ENCODE data around the gene SERAC1.

Gene SERAC1

GRCh38 chr6:158078320-158078719 lies 89.7 kb downstream of the SERAC1 start:
- DNase-seq (ENCODE audit: low spot score) = no peak

DNA sequence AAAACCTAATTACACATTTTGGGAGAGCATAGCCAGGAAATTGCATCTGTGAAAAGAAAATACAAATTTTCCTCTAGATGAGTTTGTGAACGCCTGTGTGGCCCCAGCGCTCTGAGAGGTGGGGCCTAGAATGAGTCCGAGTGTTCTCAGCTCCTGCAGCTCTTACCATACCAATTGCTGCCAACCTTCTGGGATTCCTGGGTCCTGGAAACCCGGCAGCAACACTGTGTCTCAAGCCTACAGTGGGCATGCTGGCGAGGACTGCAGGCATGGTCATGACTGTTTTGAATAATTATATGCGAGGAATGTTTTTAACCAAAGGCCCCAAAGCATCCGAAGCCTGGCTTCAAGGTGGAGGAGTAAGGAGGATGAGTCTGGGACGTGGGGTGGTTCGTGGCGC lies 90.4 kb downstream of the SERAC1 start:
- DNase-seq (ENCODE audit: low spot score) = no peak

DNA sequence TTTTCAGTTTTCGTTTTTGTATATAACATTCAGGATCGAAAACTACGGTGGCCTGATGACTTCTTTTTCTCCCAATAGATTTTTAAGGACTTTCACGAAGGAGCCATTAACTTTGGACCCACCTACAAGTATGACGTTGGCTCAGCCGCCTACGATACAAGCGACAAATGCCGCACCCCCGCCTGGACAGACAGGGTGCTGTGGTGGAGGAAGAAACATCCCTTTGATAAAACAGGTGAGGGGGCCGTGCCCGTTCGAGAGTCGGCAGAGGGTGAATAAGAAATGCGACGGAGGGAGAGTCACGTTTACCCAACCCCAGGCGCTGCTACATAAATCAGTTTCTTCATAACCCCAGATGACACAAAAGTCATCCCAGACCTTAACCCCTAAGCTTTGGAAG lies 91.5 kb downstream of the SERAC1 start:
- DNase-seq (ENCODE audit: low spot score) = no peak

DNA sequence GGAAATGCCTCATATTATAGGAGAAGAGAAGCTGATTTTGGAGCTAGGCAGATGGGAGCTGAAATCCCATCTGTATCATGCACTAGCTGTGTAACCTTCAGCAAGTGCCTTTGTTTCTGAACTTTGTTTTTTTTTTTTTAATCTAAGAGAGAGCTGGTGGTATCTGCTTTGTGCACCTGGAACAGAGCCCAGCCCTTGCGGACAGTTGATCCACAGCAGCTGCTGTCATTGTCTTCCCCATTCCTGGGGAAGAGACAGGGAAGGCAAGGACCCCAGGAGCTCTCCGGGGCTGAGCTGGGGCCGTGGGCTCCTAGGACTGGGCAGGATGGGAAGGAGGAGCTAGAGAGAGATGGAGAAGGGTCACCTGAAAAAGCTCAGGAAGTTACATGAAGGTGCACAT lies 94.3 kb downstream of the SERAC1 start:
- DNase-seq (ENCODE audit: low spot score) = no peak

GRCh38 chr6:158072083-158072721 lies 95.9 kb downstream of the SERAC1 start:
- DNase-seq (ENCODE audit: low spot score) = peak; percentile 81

- peak; percentile 33 for DNase-seq (ENCODE audit: low spot score)
These were observed 96.7 kb downstream of the SERAC1 start for GRCh38 chr6:158071121-158072082.

DNA sequence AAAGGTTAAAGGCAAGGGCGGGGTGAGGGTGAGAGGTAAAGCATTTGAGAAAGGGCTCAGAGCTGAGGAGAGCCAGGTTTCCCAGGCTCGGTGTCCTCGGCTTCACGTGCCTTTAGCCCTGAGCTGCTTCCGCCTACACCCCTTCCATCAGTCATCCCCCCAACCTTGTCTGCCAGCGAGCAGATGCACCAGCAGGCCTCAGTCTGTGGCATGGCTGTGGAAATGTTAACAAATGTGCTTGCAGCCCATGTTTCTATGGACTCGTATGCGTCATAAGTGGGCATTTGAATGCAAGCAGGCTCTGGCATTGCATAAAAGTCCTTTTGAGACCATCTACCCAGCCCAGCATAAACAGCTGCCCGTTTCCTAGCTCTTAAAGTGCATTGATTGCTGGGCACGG lies 97.5 kb downstream of the SERAC1 start:
- no peak for DNase-seq (ENCODE audit: low spot score)

GRCh38 chr6:158069800-158070195 lies 98.3 kb downstream of the SERAC1 start:
- no peak for DNase-seq (ENCODE audit: low spot score)

GRCh38 chr6:158068893-158069799 lies 98.9 kb downstream of the SERAC1 start:
- DNase-seq (ENCODE audit: low spot score) = no peak

- DNase-seq (ENCODE audit: low spot score) = no peak
These were observed 99.7 kb downstream of the SERAC1 start for GRCh38 chr6:158068156-158068892.

DNA sequence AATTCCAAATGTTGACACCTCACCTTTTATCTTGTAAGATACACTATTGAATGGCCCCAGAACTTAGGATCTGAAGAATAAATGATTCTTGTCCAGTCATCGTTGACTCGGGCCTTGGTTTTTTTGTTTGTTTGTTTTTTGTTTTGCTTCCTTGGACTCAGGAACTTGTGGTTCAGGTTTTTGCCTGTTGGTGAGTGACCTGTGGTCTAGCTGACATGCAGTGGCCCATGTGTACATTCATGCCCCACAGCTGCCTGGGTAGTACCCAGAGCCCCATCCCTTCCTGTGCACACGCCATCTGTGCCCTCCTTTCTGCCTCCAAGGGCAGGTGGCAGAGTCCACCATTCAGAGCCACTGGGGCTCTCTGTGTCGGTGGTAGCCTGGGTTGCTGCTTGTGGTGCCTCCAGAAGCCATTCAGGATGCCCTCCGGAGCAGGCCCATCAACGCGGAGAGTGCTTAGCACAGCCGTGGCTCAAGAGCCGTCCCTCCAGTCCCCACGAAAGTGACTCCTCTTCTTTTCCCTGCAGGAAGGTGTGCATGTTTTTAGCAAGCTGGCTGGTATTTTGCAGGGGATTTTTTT lies 100.5 kb downstream of the SERAC1 start:
- DNase-seq (ENCODE audit: low spot score) = no peak

- DNase-seq (ENCODE audit: low spot score) = no peak
These were observed 101.8 kb downstream of the SERAC1 start for GRCh38 chr6:158066136-158066781.

DNA sequence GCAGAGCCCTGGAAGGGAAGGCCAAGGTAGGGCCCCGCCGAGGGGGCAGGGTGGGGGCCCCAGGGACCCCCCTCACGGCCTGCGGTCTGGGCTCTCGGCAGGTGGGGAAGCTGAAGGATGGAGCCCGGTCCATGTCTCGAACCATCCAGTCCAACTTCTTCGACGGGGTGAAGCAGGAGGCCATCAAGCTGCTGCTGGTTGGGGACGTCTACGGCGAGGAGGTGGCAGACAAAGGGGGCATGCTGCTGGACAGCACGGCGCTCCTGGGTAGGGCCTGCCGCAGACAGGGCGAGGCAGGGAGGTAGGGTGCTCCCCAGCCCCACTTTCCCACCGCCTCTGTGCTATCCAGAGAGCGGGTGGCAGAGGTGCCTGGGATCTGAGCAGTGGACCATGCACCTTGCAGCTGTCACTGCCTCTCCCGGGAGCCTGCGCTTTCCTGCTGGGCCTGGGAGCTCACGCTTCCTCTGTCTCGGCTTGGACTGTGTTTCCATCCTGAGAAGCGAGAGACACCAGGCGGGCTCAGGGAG lies 103.3 kb downstream of the SERAC1 start:
- no peak for DNase-seq (ENCODE audit: low spot score)

DNA sequence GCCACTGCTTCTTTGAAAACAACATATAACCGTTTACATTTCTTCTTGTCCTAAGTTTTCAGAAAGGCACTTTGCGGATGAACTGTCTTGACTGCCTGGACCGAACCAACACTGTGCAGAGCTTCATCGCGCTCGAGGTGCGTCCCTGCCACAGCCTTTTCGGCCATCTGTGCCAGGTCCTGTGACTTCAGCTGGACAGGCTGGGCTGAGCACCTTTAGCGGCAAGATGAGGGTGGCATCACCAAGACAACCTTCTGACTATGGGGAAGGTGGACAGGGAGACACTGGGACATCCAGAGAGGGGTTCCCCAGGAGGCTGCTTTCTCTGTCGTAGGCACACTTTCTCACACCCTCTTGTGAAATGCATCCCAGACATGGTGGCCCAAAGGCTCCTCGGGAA lies 104.3 kb downstream of the SERAC1 start:
- DNase-seq (ENCODE audit: low spot score) = no peak

DNA sequence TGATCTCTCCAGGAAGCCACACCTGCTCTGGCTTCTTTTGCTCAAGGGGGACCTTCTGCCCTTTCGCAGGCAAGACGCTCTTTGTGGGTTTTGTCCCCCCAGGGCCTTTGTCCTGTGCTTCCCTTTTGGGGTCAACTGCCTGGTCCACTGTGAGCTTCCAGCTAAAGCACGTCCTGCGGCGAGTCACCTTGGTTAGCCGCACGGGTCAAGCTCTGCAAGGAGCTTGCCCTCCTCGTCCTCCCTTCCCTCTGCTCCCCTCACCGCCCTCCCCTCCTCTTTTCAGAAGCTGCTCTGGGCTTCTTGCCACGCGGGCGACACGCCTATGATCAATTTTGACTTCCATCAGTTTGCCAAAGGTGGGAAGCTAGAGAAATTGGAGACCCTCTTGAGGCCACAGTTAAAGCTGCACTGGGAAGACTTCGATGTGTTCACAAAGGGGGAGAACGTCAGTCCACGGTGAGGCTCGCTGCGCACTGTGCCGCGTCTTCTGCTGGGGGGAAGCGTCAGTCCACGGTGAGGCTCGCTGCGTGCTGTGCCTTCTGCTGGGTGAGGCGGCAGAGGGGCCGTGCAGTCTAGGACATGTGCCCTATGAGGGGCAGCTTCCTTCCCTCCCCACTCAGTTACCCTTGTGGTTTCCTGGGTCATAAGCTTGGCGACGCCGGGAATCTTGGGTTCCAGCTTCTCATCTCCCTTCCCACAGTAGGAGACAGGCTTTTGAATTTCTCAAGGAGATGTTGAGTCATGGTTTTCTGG lies 106.2 kb downstream of the SERAC1 start:
- DNase-seq (ENCODE audit: low spot score) = no peak

- no peak for DNase-seq (ENCODE audit: low spot score)
These were observed 106.7 kb downstream of the SERAC1 start for GRCh38 chr6:158061361-158061708.

- no peak for DNase-seq (ENCODE audit: low spot score)
These were observed 107.4 kb downstream of the SERAC1 start for GRCh38 chr6:158060455-158061360.
